NCI-H1436 (cell line): ENCODE data around the gene ZSWIM1.
"Not testable (repeated sequence)": the region's sequence is repeated elsewhere in the genome, so short reads cannot be mapped to it uniquely, and the experiment has no call there.

Experiments used
- DNase-seq: peaks from one replicate; lab custom pipeline; 2025; lab: John Stamatoyannopoulos, UW

The ZSWIM1 gene

DNA sequence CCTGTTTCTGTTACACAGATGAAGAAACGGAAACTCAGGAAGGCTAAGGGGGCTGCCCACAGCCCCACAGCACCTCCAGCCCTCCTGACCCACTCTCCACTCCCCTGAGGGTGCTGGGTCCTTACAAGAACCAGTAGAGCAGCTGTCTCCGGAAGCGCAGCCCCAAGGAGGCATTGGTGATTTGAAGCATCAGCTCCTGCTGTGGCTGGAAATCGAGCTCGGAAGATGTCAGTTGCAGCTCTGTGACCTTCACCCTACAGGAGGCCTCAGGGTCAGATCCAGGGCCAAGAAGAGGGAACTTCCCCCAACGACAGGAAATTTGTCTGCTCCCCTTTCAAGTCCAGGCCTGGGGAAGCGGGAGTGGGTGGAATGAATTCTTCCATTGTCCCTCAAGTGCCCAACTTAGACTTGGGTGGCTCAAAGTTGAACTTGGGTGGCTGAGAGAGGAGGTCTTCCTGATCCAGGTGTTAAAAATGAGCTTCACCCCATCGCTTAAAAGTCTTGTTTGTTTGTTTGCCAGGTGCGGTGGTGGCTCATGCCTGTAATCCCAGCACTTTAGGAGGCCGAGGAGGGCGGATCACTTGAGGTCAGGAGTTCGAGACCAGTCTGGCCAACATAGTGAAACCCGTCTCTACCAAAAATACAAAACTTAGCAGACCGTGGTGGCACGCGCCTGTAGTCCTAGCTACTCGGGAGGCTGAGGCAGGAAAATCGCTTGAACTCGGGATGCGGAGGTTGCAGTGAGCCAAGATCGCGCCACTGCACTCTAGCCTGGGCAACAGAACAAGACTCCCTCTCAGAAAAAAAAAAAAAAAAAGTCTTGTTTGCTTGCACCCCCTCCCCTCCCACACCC lies 29.0 kb downstream of the ZSWIM1 start:
- DNase-seq, result no peak

DNA sequence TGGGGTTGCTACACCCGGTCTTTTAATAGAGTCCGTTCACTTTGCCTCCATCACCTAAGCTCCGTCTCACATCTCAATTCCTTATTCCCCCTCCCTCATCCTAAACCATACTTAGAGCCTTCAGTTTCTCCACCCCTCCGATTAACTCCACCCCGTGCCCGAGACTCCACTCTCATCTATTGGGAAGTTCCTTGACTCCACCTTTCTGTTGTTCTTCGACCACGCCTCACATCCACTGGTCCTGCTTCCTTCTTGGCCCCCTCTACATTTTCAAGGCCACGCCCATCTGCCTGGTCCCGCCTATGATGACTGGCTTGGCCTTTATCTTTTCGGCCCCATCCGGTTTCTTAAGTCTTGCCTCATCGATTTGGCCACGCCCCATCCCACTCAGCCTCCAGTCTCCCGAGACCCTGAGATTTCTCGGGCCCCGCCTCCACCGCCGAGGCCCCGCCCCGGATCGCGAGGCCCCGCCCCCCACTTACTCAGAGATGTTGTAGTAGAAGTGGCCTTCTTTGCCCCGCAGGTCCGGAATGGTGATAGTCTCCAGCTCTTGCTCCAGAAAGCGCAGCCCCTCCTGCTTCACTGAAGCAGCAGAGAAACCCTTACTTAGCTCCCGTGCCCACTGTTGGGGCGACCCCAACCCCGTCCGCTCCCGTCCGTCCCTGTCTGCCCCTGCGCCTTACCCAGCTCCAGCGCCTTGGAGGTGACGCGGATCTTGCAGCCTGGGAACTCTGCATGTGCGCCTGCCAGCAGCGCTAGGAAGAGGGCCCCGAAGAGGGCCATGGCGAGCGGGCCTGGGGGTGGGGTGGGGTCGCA lies 29.9 kb downstream of the ZSWIM1 start:
- peak; percentile 96 for DNase-seq

DNA sequence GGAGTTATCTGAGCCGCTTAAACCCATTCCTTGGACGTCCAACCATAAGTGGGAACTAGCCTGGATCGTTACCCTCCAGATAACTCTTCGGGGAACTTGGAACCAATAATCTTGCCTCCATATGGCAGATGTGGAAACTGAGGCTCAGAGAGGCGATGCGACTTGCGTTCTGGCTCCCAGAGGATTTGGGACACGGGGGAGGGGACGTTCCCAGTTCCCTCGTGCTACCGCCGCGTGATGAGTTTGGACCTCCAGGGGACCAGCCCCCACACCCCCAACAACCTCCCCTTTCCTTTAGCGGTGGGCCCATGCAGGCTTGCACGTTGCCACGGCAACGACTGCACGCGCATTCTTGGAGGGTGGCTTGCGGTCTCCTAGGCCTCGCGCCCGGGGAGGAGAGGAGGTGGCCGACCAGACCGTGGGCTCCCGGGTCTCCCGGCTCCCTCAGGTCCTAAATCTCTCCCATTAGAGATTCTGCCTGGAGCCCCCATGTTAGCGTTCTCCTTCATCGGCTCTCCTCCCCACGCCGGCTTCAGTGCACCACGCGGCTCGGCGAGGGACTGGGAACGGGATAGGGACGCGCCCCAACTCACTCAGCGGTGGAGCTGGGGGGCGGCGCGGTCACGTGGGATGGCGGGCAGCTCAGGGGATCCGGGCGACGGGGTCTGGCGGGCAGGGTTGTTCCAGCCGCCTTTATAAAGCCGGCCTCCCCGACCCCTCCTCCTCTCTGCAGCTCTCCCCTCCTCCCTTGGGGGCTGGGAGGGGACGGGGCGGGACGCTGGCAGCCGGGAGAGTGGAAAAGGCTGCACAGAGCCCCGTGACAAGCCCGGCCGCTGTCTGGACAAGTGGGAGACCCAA lies 30.7 kb downstream of the ZSWIM1 start, which contains the start of gene PLTP:
Gene PLTP, minus strand, starts transcription at position 670 of the 858 bp plus-strand sequence. CDS start 703 bp downstream, outside the sequence.
- no peak for DNase-seq

- DNase-seq, result no peak
Observed at GRCh38 chr20:45912344-45912682, 31.3 kb downstream of the ZSWIM1 start.

- no peak for DNase-seq
Observed at GRCh38 chr20:45913116-45913515, 32.1 kb downstream of the ZSWIM1 start.

DNA sequence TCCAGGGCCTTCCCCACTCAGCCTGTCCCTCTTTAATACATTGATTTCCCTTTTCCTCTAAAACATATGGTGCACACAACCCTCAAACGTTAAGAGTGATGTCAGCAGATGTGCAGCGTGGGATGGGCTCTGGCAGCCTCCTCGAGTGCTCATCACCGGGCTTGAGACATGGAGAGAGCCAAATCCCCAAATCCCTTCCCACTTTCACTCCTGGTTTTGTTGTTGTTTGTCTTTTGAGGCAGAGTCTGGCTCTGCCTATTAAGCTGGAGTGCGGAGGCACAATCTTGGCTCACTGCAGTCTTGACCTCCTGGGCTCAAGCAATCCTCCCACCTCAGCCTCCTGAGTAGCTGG lies 36.7 kb downstream of the ZSWIM1 start:
- no peak for DNase-seq

- no peak for DNase-seq
Observed at GRCh38 chr20:45918182-45918737, 37.2 kb downstream of the ZSWIM1 start.

DNA sequence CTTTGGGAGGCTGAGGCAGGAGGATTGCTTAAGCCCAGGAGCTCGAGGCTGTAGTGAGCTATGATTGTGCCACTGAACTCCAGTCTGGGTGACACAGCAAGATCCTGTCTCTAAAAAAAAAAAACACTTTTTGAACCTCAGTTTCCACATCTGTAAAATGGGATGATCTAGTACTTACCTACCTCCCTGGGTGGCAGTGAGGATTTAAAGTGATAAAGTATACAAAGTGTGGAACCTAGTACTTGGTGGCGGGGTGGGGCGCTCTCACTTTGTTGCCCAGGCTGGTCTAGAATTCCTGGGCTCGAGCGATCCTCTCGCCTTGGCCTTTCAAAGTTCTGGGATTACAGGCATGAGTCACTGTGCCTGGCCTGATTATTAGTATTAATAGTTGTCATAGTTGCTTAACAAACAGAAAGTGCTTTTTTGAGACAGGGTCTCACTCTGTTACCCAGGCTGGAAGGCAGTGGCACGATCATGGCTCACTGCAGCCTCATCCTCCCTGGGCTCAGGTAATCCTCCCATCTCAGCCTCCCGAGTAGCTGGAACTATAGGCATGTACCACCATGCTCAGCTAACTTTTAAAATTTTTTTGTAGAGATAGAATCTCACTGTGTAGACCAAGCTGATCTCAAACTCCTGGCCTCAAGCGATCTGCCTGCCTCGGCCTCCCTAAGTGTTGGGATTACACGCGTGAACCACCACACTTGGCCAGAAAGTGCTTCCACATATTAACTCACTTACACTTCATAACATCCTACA lies 37.9 kb downstream of the ZSWIM1 start:
- no peak for DNase-seq

DNA sequence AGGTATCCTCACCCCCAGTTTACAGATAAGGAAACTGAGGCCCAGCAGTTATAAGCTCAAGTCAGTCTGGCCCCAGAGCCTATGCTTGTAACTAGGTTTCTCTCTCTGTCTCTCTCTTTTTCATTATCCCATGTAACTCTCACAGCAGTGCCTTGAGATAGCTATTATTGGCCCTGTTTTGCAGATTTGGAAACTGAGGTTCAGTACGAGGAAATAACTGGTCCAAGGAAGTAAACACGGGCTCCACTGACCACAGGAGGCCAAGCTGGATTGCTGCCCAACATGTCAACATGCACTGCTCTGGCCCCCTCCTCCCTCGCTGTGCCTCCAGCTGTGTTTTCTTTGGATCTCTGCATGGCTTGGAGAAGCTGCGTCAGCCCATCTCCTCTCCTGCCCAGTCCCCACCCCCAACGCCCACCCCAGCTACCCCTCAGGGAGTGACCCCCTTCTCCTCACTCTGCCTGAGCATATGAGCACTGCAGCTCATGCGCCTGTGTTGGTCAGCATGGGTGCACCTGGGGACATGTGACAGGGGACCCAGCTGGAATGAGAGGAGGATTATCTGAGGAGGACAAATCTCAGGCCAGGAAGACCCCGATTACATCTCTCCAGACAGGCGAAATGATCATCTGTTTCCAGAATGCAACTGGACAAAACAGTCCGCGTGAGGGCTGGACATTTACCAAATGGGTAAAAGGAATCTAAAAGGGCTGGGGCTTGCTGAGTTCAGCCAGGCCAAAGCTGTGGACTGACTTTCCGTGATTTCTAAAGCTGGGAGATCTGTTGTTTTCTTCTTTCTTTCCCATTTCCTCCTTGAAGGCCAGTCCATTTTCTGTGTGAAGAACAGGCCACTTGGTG lies 38.7 kb downstream of the ZSWIM1 start:
- DNase-seq, result no peak

GRCh38 chr20:45920462-45921336 lies 39.7 kb downstream of the ZSWIM1 start:
- DNase-seq, result no peak

- DNase-seq, result no peak
Observed at GRCh38 chr20:45921337-45922189, 40.5 kb downstream of the ZSWIM1 start.

DNA sequence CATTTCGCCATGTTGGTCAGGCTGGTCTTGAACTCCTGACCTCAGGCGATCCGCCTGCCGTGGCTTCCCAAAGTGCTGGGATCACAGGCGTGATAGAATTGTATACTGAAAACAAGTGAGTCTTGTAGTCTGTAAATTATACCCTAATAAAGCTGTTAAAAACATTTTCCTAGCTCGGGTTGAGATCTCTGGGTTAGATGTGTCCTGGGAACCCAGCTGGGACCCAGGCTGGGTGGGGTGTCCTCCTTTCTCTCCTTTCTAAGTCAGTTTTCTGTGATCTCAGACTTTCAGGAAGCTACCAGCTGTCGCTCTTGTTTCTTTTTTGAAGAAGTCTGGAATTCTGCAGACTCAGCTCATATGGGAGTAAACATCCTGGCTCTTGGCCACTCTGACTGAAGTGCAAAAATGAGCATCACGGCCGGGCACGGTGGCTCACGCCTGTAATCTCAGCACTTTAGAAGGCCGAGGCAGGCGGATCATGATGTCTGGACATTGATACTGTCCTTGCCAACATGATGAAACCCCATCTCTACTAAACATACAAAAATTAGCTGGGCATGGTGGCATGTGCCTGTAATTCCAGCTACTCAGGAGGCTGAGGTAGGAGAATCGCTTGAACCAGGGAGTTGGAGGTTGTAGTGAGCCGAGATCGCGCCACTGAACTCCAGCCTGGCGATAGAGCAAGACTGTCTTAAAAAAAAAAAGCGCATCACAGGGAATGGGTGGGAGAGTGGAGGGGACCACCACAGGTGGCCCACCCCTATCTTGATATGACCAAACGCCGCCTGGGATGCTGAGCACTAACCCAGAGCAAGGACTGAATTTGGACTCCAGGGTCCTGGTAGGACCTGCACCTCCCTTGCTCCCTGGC lies 43.6 kb downstream of the ZSWIM1 start:
- no peak for DNase-seq

DNA sequence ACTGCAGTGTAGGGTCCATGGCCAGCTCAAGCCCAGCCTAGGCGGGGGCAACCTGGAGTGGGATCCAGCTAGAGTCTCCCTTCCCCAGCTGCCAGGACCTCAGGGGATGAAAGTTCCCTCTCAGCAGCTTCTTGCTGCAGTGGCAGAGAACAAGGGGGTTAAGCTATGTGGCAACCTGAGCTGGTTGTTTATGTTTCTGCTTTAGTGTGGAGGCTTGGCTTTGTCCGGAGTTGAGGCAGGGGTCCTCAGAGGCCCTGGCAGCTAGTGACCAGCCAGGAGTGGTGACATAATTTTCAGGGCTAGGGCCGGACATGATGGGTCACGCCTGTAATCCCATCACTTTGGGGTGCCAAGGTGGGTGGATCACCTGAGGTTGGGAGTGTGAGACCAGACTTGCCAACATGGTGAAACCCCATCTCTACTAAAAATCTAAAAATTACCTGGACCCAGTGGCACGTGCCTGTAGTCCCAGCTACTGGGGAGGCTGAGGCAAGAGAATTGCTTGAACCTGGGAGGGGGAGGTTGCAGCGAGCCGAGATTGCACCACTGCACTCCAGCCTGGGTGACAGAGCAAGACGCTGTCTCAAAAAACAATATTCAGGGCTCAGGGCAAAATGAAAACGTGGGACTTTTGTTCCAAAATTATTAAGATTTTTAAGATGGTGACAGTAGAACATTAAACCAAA lies 44.9 kb downstream of the ZSWIM1 start:
- no peak for DNase-seq

DNA sequence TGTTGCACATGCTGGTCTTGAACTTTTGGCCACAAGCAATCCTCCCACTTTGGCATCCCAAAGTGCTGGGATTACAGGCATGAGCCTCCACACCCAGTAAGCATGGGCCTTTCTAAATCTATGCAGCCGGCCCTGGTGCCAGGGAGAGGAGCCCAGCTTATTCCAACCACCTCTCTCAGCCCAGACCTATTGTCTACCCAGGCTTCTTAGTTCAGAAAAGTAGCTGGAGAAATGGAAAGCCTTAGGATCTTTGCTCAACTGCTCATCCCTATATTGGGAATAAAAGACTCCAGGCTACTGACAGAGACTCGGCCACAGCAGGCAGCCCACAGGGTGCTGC lies 45.7 kb downstream of the ZSWIM1 start:
- DNase-seq, result no peak

DNA sequence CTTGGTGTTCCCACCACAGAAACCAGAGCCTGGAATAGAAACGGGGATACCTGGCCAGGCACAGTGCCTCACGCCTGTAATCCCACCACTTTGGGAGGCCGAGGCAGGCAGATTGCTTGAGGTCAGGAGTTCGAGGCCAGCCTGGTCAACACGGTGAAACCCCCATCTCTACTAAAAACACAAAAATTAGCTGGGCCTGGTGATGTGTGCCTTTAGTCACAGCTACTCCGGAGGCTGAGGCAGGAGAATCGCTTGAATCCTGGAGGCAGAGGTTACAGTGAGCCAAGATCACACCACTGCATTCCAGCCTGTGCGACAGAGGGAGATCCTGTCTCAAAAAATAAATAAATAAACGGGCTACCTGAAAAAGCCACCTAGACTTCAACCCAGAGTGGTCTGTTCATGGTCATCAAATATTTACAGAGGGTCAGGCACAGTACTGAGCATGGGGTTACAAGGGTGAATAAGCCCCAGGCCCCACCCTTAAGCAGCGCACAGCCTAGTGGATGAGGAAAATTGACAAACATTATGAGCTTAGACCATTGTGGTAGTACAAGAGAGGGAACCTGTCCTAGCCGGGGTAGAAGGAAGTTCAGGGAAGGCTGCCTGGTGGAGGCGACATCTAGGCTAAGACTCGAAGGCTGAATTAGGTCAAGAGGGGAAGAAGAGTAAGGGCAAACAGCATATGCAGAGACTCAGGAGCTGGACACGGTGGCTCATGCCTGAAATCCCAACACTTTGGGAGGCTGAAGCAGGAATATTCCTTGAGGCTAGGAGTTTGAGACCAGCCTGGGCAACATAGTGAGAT lies 46.2 kb downstream of the ZSWIM1 start:
- DNase-seq, result no peak

DNA sequence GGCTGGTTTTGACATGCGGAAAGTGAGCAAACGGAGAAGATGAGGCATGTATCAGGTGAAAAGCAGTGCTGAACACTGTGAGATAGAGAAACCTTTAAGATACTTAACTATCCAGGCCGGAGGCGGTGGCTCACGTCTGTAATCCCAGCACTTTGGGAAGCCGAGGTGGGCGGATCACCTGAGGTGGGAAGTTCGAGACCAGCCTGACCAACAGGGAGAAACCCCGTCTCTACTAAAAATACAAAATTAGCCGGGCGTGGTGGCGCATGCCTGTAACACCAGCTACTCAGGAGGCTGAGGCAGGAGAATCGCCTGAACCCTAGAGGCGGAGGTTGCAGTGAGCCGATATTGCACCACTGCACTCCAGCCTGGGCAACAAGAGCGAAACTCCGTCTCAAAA lies 50.7 kb downstream of the ZSWIM1 start:
- not testable (repeated sequence) for DNase-seq
